ENCODE measurements around the gene CLIP1. TPM values are rescaled to one million over a fixed set of nuclear protein-coding genes. Genes with fewer than 3 reads are reported as not detected.

The CLIP1 gene
- total and polyA plus RNA-seq, 2 of the 8 experiments (the other 6 are each of a cell fraction or from before 2014, with no cell fraction given), result 19.0 to 27.6 TPM

GRCh38 chr12:122298071-122298748 is 124.3 kb downstream of the CLIP1 start:
- Histone ChIP-seq H3K4ac (replicated peaks; ENCODE audit: insufficient read length, low read depth, low read length) (no peak overlapping the region), H3K23me2 (ENCODE audit: low read depth, low read length) (no peaks in the 10 kb centered on the region), H2BK15ac (ENCODE audit: low read length) (no peak overlapping the region), H3K4me2 (ENCODE audit: insufficient read depth in 1 of 2, low read depth in 2 of 2, low read length in 2 of 2) (no peak overlapping the region), H3K23ac (ENCODE audit: insufficient read length) (no peak overlapping the region), H2AK5ac (ENCODE audit: low read depth, low read length) (no peak overlapping the region), H3K4me3 (ENCODE audit: extremely low read depth in 1 of 4, insufficient read depth in 2 of 4, low read depth in 3 of 4, low read length in 4 of 4) (no peak overlapping the region), H2BK20ac (ENCODE audit: low read length) (no peak overlapping the region), H4K5ac (ENCODE audit: insufficient read length, low read depth, low read length) (no peak overlapping the region), H3K18ac (ENCODE audit: extremely low read depth, low read length) (no peak overlapping the region), H2BK120ac (replicated peaks; ENCODE audit: low read depth, low read length) (no peak overlapping the region), H3K14ac (ENCODE audit: insufficient read length) (peak overlapping the region; percentile 72), H3K79me1 (ENCODE audit: low read depth, low read length) (no peaks in the 10 kb centered on the region), H3K79me2 (ENCODE audit: control insufficient read depth in 1 of 2, insufficient read depth in 2 of 2, low read length in 2 of 2) (no peaks in the 10 kb centered on the region), H2BK5ac (ENCODE audit: low read depth, low read length) (no peak overlapping the region), H3K36me3 (ENCODE audit: control insufficient read depth in 2 of 4, insufficient read depth in 4 of 4, low read length in 3 of 4) (no peaks in the 10 kb centered on the region), H4K8ac (ENCODE audit: extremely low read depth, insufficient read depth, low read length) (no peak overlapping the region), H2BK12ac (ENCODE audit: low read depth, low read length) (no peak overlapping the region), H2AFZ (ENCODE audit: low read length) (no peak overlapping the region), H3K9me3 (ENCODE audit: insufficient read depth in 2 of 2, low read depth in 1 of 2, low read length in 1 of 2) (no peaks in the 10 kb centered on the region), H3K4me1 (replicated peaks in 1 of 4; ENCODE audit: control insufficient read depth in 3 of 4, insufficient read depth in 4 of 4, low read length in 3 of 4) (peaks cover 0 to 2% (median 0%) of the 10 kb centered on the region in 4 experiments; a peak in 1 of 7 replicates), H3K9ac (replicated peaks in 1 of 4; ENCODE audit: extremely low read depth in 1 of 4, low read depth in 3 of 4, low read length in 3 of 4) (no peak overlapping the region), H3K27me3 (replicated peaks in 1 of 4; ENCODE audit: control insufficient read depth in 3 of 4, extremely low read depth in 1 of 4, insufficient read depth in 3 of 4, low read length in 3 of 4) (no peaks in the 10 kb centered on the region), H4K20me1 (replicated peaks in 1 of 2; ENCODE audit: control insufficient read depth in 1 of 2, insufficient read depth in 2 of 2, low read length in 2 of 2) (no peaks in the 10 kb centered on the region), H3K27ac (ENCODE audit: low read depth, low read length) (no peak overlapping the region), H3K56ac (replicated peaks; ENCODE audit: insufficient read length, low read depth, low read length) (no peak overlapping the region), H4K91ac (replicated peaks; ENCODE audit: insufficient read length, low read length) (no peak overlapping the region)
- CTCF ChIA-PET (ENCODE audit: partially characterized antibody), result interaction anchor here (1.3 to 3.7 kb wide), 2 partner anchors 8 to 102 kb away, joined by 4 to 19 read pairs; no protein-coding TSS in a partner anchor
- FAIRE-seq (no peak), DNase-seq (ENCODE audit: low read depth in 1 of 2, low spot score in 2 of 2) (peak in 1 of 2 experiments; percentile 17)
- POLR2A ChIA-PET (ENCODE audit: partially characterized antibody), result no interaction called here
- TF ChIP-seq POLR2AphosphoS5 (IDR thresholded peaks at IDR 0.05; ENCODE audit: low read depth, low read length) (no peak), FOSL1 (IDR thresholded peaks at IDR 0.05; ENCODE audit: insufficient read depth, low read depth, low read length) (no peak), BCL11A (IDR thresholded peaks at IDR 0.05; ENCODE audit: low read depth in 2 of 2, low read length in 2 of 2) (no peak), BRCA1 (IDR thresholded peaks at IDR 0.05; ENCODE audit: low read depth, low read length) (no peak), SIX5 (IDR thresholded peaks at IDR 0.05; ENCODE audit: low read depth, low read length) (no peak), GABPA (IDR thresholded peaks at IDR 0.05; ENCODE audit: borderline replicate concordance, insufficient read depth, low read length) (no peak), BACH1 (IDR thresholded peaks at IDR 0.05; ENCODE audit: low read length) (no peak), SP2 (IDR thresholded peaks at IDR 0.05; ENCODE audit: low read length) (no peak), NRF1 (IDR thresholded peaks at IDR 0.05; ENCODE audit: low read depth, low read length) (no peak), GTF2F1 (IDR thresholded peaks at IDR 0.05; ENCODE audit: borderline replicate concordance, low read depth, low read length) (no peak), ATF3 (IDR thresholded peaks at IDR 0.05; ENCODE audit: insufficient read depth, low read depth, low read length) (no peak), SUZ12 (IDR thresholded peaks at IDR 0.05; ENCODE audit: low read length) (no peak), YY1 (IDR thresholded peaks at IDR 0.05; ENCODE audit: low read depth, low read length) (no peak)
- 95% methylated on average over 14 of the region's 14 CpGs; no CpG with 5 or more reads in 1 of the 2 experiments for WGBS, 2 experiments (ENCODE audit: extremely low coverage in 1 of 2, insufficient coverage in 1 of 2, insufficient read length in 1 of 2, insufficient replicate concordance in 2 of 2, low coverage in 1 of 2, low lambda C conversion rate in 2 of 2, missing lambda C conversion rate in 1 of 2)

Measured in H1 (cell line).